Measurements from ENCODE around the gene DPYSL4. TPM values are rescaled to one million over a fixed set of nuclear protein-coding genes. Genes with fewer than 3 reads are reported as not detected.

The DPYSL4 gene
- total RNA-seq, 1 donor from 2014 or later = 17.7 TPM

DNA sequence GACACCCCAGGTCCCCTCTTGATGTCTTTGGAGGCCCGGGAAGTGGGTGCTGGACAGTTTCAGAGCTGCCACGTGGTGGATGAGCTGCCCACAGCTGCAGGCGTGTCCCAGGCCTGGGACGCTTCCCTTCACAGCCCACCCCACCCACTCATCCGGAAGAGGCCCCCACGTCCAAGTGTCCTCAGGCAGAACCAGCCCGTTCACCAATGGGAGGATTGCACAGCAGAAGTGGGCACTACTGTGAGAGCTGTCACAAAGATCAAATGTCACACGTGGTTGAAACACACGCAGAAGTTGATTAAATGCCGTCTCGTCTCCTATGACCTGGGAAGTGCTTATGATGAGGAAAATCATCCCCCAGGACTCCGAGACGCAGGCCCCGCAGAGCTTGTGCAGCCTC lies 68.1 kb downstream of the DPYSL4 start:
- H3K4me3 Mint-ChIP-seq = no peak overlapping the region
- Histone ChIP-seq H3F3A (ENCODE audit: low read depth) (no peaks in the 10 kb centered on the region), H3K36me3 (no peaks in the 10 kb centered on the region), H3K4me1 (peaks cover 6% of the 10 kb centered on the region), H3K9me3 (ENCODE audit: low read depth) (no peaks in the 10 kb centered on the region), H2AFZ (replicated peaks) (no peak overlapping the region), H3K4me2 (no peak overlapping the region), H3K9ac (no peak overlapping the region), H4K20me1 (ENCODE audit: low read depth) (no peaks in the 10 kb centered on the region), H3K79me2 (ENCODE audit: low read depth) (no peaks in the 10 kb centered on the region), H3K27ac (no peak overlapping the region), H3K27me3 (peaks cover 13% of the 10 kb centered on the region), H3K4me3 (no peak overlapping the region)
- H3K9me3 Mint-ChIP-seq = no peaks in the 10 kb centered on the region
- H3K27ac Mint-ChIP-seq = no peak overlapping the region
- no peak for DNase-seq (ENCODE audit: low spot score)
- H3K27me3 Mint-ChIP-seq (ENCODE audit: insufficient read depth, low read depth) = peaks cover 6% of the 10 kb centered on the region
- peaks cover 9% of the 10 kb centered on the region for H3K4me1 Mint-ChIP-seq
- no peak for TF ChIP-seq EZH2phosphoT487 (IDR thresholded peaks at IDR 0.05)
- TF ChIP-seq EZH2 (IDR thresholded peaks at IDR 0.05) = no peak
- TF ChIP-seq, protein P1, sequence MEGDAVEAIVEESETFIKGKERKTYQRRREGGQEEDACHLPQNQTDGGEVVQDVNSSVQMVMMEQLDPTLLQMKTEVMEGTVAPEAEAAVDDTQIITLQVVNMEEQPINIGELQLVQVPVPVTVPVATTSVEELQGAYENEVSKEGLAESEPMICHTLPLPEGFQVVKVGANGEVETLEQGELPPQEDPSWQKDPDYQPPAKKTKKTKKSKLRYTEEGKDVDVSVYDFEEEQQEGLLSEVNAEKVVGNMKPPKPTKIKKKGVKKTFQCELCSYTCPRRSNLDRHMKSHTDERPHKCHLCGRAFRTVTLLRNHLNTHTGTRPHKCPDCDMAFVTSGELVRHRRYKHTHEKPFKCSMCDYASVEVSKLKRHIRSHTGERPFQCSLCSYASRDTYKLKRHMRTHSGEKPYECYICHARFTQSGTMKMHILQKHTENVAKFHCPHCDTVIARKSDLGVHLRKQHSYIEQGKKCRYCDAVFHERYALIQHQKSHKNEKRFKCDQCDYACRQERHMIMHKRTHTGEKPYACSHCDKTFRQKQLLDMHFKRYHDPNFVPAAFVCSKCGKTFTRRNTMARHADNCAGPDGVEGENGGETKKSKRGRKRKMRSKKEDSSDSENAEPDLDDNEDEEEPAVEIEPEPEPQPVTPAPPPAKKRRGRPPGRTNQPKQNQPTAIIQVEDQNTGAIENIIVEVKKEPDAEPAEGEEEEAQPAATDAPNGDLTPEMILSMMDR (IDR thresholded peaks at IDR 0.05) = no peak
- no peaks in the 10 kb centered on the region for H3K36me3 Mint-ChIP-seq

Other genes starting within 250 kb of the DPYSL4 start
- gene BNIP3, start 205.0 kb upstream of the DPYSL4 start, total RNA-seq (ENCODE audit: low replicate concordance) = 256 and 312 TPM in 2 replicates
- 0.31 and 0.37 TPM in 2 replicates for gene JAKMIP3, start 121.0 kb upstream of the DPYSL4 start, total RNA-seq (ENCODE audit: low replicate concordance)
- gene STK32C, start 121.0 kb downstream of the DPYSL4 start, total RNA-seq (ENCODE audit: low replicate concordance) = 2.5 and 13.5 TPM in 2 replicates
- 8.0 and 16.9 TPM in 2 replicates for gene LRRC27, start 145.2 kb downstream of the DPYSL4 start, total RNA-seq (ENCODE audit: low replicate concordance)
- 0.34 and 1.5 TPM in 2 replicates for gene PWWP2B, start 210.3 kb downstream of the DPYSL4 start, total RNA-seq (ENCODE audit: low replicate concordance)